ENCODE results near the gene S100A2.
"Not testable (repeated sequence)": the region's sequence is repeated elsewhere in the genome, so short reads cannot be mapped to it uniquely, and the experiment has no call there.

Gene S100A2

GRCh38 chr1:153527023-153527682, 38.5 kb downstream of the S100A2 start:
- no peak for DNase-seq

GRCh38 chr1:153526132-153526543, 39.5 kb downstream of the S100A2 start:
- DNase-seq, result no peak

GRCh38 chr1:153525088-153525728, 40.4 kb downstream of the S100A2 start:
- DNase-seq, result no peak

GRCh38 chr1:153522353-153523048, 43.1 kb downstream of the S100A2 start:
- not testable (repeated sequence) for DNase-seq

- DNase-seq, result not testable (repeated sequence)
These were observed 43.8 kb downstream of the S100A2 start for GRCh38 chr1:153521808-153522207.

- DNase-seq, result no peak
These were observed 44.7 kb downstream of the S100A2 start for GRCh38 chr1:153520818-153521476.

- DNase-seq, result not testable (repeated sequence)
These were observed 45.4 kb downstream of the S100A2 start for GRCh38 chr1:153520137-153520691.

GRCh38 chr1:153519242-153519641, 46.4 kb downstream of the S100A2 start:
- DNase-seq, result no peak

- no peak for DNase-seq
These were observed 49.9 kb downstream of the S100A2 start for GRCh38 chr1:153515504-153516394.

- DNase-seq, result no peak
These were observed 52.0 kb downstream of the S100A2 start for GRCh38 chr1:153513666-153514065.

- DNase-seq, result no peak
These were observed 52.6 kb downstream of the S100A2 start for GRCh38 chr1:153513023-153513422.
